Mammary epithelial cell (primary cell): ENCODE results near the gene CDIPT.

ENCODE experiments used
- EZH2 ChIP-seq: IDR thresholded peaks from 2 replicates; pipeline ENCODE4 v1.6.1; 2012; ENCODE audit warnings: low read length, inconsistent platforms, borderline replicate concordance
- TF ChIP-seq, protein P1 (sequence below), 2 donors: IDR thresholded peaks in 1 of 2; conservative IDR thresholded peaks in 1 of 2; 2 replicates each; pipeline ENCODE4 v1.5.1; 2011 to 2012; ENCODE audit warnings: inconsistent platforms in 2 of 2, low read length in 2 of 2, mild to moderate bottlenecking in 2 of 2, control low read depth in 1 of 2, low read depth in 1 of 2; ENCODE audit not compliant: insufficient read depth in 1 of 2; ENCODE audit errors: extremely low read depth in 1 of 2

DNA sequence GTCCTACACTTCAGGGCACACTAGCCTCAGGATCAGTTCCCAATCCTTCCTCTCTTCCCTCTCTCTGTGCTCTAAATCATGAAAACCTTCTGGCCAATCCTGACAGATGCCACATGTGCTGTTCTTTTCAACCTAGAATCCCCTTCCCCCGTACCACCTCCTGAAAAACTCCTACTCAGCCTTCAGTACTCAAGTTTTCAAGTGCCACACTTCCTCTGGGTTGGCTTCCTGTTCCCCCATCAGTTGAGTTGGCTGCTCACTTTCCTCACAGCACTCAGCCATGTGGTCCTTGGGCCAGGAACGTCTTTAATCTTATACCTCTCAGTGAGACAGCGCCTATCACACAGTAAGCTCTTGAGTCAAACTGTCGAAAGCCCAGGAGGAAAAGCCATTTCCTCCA lies 40.6 kb upstream of the CDIPT start:
- TF ChIP-seq, protein P1, sequence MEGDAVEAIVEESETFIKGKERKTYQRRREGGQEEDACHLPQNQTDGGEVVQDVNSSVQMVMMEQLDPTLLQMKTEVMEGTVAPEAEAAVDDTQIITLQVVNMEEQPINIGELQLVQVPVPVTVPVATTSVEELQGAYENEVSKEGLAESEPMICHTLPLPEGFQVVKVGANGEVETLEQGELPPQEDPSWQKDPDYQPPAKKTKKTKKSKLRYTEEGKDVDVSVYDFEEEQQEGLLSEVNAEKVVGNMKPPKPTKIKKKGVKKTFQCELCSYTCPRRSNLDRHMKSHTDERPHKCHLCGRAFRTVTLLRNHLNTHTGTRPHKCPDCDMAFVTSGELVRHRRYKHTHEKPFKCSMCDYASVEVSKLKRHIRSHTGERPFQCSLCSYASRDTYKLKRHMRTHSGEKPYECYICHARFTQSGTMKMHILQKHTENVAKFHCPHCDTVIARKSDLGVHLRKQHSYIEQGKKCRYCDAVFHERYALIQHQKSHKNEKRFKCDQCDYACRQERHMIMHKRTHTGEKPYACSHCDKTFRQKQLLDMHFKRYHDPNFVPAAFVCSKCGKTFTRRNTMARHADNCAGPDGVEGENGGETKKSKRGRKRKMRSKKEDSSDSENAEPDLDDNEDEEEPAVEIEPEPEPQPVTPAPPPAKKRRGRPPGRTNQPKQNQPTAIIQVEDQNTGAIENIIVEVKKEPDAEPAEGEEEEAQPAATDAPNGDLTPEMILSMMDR (conservative IDR thresholded peaks at IDR 0.05 in 1 of 2, IDR thresholded peaks at IDR 0.05 in 1 of 2; ENCODE audit: extremely low read depth in 1 of 2, insufficient read depth in 1 of 2, low read depth in 1 of 2, low read length in 2 of 2) = no peak
- TF ChIP-seq EZH2 = no peak
